HL-60/S4 (cell line): Measurements from ENCODE around the gene BCAS3.

ENCODE experiments used
- in situ Hi-C: fragments of 300-500 bp; cut with MboI; formaldehyde crosslinking; loops from 2 replicates; pipeline ENCODE4 v1.14.3; 2022; ENCODE audit warnings: low sequenced_read_pairs

The BCAS3 gene

DNA sequence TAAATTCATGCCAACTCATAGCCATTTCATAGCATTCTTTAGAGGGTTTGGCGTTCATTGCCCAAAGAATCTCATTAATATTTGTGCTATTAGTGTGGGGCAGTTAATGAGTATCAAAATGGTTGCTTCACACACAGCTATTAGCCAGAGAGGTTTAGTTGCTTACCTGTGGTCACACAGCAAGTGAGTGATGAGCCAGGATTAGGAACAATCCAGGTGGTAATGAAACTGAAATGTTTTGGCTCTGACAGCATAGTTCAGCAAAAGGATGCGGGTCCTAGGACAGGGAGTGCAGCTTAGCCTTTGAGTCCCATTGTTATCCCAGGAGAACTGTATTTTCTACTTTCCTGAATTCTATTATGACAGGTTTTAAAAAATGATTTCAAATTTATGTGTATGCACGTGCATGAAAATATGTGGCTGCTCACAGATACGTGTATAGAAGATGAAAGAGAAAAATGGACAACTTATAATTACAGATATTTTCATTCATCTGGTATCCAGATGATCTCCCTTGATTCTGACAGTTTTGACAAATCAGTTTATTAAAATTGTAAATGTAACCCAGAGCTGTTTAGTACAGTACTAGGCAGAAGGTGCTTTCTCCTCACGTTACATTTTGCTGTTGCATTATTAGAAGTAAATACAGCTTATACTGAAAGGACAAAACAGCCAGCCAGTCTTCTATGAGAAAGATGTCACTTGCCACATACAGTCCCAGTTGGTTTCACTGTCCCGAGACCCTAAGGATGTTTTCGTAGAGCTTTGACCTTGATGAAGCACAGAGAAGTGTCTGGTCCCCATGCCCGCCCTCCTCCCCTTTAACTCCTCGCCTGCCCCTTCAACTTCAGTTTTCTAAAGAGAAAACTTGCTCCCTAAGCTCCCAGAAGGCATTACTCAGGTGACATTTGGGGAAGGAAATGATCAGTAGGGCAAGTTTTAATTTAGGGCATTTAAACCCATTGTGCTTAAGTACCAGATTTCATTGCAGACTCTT lies 622.2 kb downstream of the BCAS3 start:
- in situ Hi-C loops, result no loop called here

DNA sequence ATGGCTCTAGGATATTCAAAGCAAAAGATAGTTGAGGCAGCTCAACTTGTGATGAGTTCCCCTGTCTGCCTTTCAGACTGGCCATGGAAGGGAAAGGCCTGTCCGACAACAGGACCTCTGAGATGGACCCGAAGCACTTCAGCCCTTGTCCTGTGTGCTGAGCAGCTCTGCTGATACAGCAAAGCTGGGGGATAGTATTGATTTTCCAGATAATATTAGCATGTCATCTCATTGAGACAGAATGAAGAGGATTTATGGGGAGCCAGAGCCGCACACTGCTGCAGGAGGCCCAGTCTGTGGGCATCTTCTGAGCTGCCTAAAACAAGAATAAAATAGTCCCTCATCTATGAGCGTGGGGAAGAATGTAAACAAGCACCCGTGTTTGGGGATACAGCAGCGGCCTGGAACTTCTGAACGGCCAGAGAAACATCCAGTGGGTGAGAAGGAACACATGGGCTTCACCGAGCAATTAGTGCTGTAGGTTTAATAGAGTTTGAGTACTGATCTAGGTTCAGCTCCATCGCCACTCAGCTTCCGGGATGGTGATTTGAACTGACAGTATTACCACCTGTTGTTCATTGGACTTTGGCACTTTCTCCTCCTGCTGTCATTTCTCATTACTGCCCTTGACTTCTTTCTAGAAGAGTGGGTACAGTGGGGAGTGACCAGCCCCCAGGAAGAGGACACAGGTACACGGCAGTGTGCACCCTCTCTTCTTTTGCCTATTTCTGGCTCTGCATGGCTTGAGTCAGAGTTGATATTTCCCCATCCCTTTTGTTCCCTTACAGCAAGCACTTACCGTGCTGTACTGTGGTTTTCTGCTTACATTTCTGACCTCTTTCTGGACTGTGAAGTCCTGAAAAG lies 625.5 kb downstream of the BCAS3 start:
- in situ Hi-C loops, result no loop called here

DNA sequence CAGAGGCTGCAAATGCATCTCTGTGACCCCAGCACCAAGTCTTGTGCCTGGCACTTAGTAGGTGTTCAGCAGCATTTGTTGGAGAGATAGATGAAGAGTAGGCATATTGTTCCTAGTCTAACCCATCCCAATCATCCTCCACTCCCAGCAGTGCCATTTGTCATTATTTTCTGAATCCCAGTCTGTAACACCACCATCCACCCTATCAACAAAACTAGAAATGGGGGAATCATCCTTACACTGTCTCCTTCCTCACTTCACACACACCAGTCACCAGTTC lies 626.1 kb downstream of the BCAS3 start:
- in situ Hi-C loops, result no loop called here

DNA sequence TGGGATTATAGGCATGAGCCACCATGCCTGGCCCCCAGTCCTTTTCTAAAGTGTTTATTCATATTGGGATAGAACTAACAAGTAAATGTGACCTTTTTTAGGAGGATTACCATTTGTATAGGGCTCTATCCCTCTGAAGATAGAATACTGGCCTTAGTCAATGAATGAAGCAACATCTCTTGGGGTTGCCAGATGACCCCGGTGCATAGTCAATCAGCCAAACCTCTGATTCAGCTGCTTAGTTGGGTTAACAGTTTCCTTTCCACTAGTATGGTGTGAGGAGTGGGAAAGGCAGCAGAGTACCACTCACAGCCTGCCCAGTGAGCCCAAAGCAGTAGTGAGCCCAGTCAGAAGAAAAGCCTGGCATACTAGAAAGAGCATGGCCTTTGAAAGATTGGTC lies 627.4 kb downstream of the BCAS3 start:
- in situ Hi-C loops, result no loop called here

DNA sequence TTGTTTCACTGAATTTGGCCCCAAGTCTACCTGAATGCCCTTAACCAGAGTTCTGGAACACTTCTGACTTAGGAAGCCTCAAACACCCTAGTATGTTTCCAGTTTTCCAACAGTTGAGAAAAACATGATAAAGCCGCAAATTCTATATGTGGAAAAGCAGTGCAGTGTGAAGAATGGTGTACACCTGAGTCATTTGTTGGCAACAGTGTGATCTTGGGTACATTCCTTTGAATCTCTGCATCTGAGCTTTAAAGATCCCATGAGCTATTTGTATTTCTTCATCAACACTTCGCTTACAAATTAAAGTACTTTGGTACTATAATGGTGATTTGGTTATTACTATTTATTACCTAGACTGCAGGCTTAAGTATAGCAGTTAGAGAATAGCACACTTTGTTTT lies 628.4 kb downstream of the BCAS3 start:
- in situ Hi-C loops, result no loop called here

DNA sequence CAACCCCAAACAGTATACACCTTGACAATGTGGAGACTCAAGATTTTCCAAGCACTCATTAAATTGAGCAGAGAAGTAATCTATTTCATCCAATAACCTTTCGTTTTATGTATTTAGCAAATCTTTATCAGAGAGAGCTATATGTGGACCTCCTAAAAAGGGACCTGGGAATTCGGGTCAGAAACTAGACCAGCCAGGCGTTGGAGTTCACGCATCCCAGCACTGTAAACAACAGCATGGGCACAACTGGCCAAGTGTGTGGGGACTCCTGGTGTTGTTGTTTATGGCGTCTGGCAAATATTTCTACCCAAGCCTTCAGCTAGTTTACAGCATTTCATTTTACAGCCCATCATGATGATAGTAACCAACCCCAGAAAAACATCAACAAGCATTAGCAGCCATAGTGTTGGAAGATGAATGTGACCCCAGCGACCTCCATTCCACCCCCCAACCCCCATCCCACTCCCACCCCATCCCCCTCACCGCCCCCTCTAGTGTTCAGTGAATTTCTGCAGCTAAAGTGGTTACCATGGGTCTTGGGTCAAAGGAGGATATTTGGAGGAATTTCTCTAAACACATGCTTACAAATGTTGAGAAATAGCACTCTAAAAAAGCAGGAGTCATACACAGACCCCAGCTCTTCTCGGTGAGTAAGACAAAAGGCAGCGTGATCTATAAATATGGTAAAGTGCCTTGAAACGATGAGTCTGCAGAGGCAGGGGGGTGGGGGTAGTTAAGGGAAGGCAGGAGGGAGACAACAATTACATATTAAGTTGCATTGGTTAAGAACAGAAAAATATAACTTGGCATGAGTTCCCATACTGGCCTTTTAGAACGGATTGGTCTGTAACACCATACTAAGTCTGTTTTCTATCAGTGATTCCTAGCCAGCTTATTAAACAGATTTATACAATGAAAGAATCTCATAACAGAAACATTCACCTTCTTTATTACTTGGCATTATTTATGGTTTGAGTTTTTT lies 630.5 kb downstream of the BCAS3 start:
- in situ Hi-C loops, result no loop called here

DNA sequence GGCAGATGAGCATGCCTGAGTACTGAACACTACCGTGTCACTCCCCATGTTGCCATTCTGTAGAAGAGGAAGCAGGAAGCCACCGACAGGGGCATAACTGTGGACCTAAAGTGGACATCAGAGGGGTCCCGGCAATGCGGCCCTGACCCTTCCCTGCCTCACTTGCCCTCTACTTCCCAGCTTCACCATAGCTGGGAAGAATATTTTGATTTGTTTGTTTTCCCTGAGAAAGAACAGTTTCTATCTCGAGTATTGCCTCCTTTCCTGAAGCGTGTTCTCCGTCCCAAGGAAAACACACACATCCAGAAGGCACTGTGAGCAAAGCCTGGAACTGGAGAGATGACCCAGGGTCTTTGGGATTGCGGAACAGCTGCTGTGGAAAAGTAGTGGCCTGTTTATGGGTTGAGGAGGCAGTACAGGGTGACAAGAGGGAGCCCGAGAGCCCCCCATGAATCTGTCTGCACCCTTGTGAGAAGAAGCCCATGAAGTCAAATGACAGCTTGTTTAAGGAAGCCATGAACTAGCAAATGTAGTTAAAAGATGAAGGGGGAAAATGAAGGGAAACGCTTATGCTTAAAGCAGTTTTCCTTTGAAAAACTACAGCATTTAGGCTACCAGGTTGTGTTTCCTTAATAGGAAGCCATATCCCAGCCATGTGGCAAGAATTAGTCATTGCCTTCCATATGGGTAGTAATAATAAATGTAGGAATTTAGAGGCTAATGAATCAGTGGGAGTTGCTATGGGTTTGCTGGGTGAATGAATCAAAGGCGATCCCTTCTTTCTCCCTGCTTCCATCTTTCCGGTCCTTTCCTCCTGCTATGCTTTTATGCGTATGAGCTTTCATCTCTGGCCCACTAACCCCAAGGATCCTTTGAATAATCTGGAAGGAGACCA lies 632.0 kb downstream of the BCAS3 start:
- in situ Hi-C loops, result no loop called here

DNA sequence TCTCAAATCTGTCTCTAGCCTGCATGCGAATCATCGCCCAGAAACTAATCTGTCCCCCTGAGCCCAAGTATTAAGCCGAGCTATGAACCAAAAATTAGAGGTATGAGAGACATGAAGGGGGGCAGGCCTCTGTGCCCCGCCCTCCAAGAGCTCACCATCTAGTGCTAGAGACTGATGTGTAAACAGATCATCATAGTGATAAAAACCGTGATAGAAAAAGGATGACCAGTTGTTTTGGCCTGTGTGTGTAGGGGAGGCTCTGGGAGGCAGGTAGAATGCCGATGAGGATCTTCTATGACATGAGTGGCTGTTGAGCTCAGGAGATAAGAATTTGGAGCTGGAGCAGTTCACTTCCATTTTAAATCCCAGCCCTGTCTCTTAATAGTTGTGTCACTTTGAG lies 632.9 kb downstream of the BCAS3 start:
- in situ Hi-C loops, result no loop called here

DNA sequence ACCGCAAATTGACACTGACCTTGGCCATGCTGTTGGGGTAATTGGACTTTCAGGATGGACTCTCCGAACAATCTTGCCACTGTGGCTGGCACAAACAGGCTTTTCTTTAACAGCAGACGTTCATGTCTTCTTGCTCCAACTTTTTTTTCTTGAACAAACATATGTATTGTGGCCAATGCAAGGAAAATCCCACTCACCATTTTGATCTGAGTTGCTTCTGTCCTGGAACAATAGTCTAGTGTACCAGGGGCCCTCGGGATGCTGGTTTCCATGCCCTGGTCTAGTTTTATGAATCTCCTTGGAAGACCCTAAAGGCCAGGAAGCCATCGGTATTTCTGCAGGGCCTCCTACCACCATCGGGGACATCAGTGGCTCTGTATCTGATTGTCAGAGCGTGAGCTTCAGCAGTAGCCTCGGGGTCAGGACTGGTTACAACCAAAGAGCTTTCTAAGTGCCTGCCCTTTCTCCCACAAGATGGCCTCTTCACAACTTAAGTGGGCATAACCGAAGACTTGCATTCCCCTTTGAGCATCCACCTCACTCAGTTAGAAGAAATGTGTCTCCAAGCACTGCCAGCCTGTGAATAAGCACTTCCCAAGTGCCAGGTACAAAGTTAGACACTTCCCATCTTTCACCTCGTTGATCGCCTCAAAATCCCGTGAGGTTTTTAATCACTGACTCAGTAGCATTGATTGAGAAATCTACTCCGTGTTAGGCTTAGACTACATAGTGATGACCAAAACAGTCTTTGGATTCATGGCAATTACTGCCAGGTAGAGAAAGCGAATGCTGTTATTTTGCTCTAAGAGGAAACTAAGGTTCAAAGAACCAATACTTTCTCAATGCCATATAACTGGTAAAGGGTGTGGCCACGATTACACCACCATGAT lies 635.0 kb downstream of the BCAS3 start:
- in situ Hi-C loops, result no loop called here

DNA sequence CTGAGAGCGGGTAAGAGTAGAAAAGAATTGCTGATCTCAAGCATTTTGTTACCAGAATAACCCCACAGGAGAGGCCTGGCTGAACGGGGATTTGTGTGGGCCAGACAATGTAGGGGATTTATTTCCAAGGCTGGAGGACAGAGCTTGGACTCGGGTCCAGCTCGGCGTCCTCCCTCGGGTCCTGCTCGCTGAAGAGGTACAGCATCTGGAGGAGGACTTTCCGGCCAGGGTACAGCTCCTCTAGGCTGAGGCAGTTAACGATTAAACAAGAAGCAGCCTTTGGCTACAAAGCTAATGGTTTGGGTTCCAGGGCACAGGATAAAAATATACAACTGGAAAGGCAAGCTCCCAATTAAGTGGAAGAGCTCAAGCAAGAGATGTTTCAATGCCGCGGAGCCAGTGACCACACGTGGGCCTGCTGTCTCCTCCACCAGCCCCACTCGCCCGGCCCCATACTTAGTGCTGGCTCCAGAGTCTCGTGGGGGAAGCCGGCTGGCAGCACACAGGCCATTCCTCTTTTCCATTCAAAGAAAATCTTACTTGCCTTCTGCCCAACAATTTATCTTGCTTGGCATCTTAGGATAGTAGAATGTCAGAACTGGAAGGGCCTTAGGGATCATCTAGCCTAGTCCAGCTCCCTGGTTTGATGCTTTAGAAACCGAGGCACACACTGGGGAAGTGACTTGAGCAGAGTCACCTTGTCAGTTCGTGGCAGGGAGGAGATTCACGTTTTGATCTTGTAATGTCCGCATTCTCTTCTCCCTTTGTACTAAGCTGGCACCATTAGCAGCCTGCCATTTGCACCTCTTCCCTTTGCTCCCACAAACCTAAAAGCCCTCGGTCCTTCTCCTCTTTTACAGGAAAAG lies 636.0 kb downstream of the BCAS3 start:
- in situ Hi-C loops, result no loop called here

DNA sequence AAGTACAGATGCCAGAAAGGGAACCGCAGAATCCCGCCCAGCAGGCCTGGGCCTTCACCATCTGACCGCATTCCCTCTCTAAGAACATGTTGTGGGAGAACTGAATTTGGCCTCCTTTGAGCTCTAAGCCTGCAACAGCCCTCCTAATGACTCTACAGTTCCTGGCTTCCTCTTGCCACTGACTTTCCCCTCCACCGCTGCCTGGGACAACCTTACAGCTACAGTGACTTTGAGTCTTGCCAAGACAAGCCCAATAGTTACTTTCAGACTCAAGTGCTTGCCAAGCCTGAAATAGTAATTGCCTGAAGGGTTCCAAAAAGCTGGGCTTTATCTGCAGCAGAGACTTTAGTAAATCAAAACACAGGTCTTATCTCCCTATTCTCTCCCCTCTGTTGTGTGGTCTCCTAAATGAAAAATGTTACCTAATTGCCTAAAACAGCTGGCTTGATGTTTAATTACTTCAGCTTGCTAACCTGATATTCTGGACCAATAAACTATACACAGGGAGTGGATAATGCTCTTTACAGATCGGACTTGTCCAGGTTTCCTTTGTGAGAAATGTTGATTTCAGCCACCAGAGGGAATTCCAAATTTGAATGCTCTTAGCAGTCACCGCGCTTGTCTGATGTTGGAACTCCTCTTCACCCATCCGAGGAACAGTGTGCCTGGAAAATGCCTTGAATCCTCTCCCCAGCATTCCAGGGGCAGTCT lies 636.9 kb downstream of the BCAS3 start:
- in situ Hi-C loops, result no loop called here

DNA sequence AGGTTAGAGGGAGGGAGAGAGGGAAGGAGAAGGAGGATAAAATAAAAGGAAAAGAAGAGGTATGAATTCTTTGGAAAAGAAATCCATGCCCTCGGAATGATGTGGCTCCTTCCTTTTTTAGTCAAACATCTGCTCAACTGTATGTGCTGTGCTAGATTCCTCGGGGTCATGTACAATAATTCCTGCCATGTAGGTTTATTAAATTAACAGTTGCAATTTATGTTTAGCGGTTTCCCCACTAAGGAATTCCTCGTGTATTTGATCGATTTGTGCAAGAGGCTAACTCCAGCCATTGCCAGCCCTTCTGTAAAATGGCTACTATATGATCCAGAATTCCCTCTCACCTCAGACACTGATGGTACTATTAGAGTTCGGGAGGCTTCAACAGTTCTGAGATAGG lies 639.0 kb downstream of the BCAS3 start:
- in situ Hi-C loops, result no loop called here

DNA sequence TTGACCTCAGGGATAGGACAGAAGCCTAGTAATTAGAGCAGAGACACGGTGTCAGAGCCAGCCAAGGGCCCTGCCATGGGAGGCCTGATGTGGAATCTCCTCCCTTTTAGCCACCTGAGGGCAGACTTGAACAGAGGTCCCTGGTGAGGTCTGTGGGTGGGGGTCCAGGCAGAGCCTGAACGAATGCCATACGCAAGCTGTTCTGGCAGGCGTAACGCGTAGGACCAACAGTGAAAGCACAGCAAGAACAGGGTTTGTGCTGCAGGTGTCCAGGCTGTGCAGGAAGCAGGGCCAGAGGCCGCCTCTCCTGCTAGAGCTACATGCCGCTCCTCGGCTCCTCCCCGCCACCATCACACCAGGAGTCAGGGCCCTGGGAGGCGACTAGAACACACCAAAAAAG lies 640.1 kb downstream of the BCAS3 start:
- in situ Hi-C loops, result no loop called here

DNA sequence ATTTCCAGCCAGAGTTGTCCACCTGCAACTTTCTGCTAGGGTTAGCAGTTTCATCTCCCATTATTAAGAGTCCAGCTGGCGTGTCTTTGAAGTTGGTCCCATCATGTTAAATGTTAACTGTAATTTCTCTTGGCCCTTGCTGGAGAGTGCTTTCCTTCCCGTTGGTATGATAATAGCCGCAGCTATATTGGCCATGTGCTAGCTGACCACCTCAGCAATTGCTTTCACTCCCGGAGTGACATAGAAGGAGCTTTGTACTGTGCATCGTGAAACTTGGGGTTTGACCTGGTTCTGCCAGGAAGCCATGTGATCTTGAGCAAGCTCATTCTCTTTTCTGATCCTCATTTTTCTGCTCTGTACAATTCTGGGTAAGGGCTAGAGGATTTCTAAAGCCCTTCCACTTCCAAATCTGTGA lies 641.0 kb downstream of the BCAS3 start:
- in situ Hi-C loops, result no loop called here

DNA sequence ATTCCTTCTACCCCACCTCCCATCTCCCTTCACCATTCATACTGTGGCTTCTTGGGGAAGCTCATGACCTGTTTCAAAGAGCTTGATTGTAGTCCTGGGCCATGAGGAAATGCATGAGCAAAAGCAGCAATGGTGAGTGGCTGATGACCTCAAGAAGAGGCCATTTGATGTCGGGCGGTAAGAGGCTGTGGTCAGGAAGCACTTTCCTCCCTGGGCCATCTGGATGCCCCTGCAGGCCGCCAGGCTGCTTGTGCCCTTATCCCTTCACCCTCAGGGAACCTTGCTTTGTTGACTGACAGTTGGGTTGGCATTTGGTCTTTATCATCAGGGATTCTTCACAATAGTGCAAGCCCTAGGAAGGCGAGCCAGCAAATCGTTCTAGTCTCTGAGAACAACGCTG lies 643.7 kb downstream of the BCAS3 start:
- in situ Hi-C loops, result no loop called here

DNA sequence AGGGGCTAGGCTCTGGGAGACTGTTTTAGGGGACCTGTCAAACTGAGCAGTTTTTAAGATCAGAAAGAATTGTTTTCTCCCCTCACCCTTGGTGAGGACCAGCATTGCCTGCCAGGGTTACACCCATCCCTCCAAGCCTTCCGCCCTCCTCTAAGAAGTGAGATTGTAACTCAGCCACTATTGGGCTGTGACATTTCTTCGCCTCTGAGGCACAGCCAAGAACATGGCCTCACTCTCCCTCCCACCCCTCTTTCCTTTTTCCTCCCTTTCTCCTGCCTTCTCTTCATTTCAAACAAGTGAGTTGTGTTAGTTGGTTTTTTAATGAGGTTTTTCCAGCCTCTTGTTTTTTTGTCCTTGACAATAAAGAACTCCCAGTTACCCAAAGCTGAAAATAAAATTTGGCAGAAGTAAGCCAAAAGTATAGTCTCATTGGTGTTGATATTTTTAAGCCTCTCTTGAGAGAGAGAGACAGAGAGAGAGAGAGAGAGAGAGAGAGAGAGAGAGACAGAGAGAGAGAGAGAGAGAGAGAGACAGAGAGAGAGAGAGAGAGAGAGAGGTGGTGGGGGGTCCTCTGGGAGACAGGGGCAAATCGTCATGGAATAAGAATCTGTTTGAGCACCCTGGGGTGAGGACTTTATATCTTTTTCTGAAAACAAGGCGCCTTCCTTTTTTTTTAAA lies 644.8 kb downstream of the BCAS3 start:
- in situ Hi-C loops, result no loop called here
